ENCODE measurements around the gene PLG. TPM values are rescaled to one million over a fixed set of nuclear protein-coding genes. Genes with fewer than 3 reads are reported as not detected.

The PLG gene
- total RNA-seq, 1 experiment from 2014 or later = 0.57 TPM

DNA sequence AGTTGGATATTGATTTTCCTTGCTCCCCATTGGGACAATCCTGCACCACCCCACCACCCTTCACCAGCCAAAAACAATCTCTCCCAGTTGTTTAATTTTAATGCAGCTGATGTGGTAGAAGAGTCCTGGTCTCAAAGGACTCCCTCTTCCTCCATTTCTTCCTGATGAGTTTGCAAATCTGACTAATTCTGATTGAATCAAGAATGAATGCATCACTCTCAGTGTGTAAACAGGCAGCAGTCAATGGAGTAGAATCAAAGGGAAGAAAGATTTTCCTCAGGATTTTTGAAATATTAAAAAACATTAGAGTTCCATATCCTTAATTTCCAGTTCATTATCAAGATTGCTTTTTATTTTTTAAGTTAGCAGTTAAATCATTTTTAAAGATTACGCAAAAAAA is 54.0 kb downstream of the PLG start:
- H3K4me1 ChIP-seq (ENCODE audit: control insufficient read depth, insufficient read depth, low read length) = no peaks in the 10 kb centered on the region
- no peaks in the 10 kb centered on the region for H3K36me3 ChIP-seq (ENCODE audit: control insufficient read depth, insufficient read depth, low read length)
- ATAC-seq (no peak), DNase-seq (ENCODE audit: low read depth, low spot score) (no peak)
- no peaks in the 10 kb centered on the region for H3K27me3 ChIP-seq (ENCODE audit: control insufficient read depth, insufficient read depth, low read length)
- no peak for TF ChIP-seq POLR2AphosphoS5 (IDR thresholded peaks at IDR 0.05; ENCODE audit: low read depth, low read length)
- TF ChIP-seq TCF7L2 (IDR thresholded peaks at IDR 0.05; ENCODE audit: low read depth, low read length) = no peak
- TF ChIP-seq, protein P1, sequence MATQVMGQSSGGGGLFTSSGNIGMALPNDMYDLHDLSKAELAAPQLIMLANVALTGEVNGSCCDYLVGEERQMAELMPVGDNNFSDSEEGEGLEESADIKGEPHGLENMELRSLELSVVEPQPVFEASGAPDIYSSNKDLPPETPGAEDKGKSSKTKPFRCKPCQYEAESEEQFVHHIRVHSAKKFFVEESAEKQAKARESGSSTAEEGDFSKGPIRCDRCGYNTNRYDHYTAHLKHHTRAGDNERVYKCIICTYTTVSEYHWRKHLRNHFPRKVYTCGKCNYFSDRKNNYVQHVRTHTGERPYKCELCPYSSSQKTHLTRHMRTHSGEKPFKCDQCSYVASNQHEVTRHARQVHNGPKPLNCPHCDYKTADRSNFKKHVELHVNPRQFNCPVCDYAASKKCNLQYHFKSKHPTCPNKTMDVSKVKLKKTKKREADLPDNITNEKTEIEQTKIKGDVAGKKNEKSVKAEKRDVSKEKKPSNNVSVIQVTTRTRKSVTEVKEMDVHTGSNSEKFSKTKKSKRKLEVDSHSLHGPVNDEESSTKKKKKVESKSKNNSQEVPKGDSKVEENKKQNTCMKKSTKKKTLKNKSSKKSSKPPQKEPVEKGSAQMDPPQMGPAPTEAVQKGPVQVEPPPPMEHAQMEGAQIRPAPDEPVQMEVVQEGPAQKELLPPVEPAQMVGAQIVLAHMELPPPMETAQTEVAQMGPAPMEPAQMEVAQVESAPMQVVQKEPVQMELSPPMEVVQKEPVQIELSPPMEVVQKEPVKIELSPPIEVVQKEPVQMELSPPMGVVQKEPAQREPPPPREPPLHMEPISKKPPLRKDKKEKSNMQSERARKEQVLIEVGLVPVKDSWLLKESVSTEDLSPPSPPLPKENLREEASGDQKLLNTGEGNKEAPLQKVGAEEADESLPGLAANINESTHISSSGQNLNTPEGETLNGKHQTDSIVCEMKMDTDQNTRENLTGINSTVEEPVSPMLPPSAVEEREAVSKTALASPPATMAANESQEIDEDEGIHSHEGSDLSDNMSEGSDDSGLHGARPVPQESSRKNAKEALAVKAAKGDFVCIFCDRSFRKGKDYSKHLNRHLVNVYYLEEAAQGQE (IDR thresholded peaks at IDR 0.05; ENCODE audit: insufficient read depth in 1 of 2, low read depth in 2 of 2, low read length in 1 of 2) = no peak
- no peak for TF ChIP-seq SIN3A (IDR thresholded peaks at IDR 0.05; ENCODE audit: borderline replicate concordance, insufficient read depth, low read depth, low read length)
- TF ChIP-seq, protein P2, sequence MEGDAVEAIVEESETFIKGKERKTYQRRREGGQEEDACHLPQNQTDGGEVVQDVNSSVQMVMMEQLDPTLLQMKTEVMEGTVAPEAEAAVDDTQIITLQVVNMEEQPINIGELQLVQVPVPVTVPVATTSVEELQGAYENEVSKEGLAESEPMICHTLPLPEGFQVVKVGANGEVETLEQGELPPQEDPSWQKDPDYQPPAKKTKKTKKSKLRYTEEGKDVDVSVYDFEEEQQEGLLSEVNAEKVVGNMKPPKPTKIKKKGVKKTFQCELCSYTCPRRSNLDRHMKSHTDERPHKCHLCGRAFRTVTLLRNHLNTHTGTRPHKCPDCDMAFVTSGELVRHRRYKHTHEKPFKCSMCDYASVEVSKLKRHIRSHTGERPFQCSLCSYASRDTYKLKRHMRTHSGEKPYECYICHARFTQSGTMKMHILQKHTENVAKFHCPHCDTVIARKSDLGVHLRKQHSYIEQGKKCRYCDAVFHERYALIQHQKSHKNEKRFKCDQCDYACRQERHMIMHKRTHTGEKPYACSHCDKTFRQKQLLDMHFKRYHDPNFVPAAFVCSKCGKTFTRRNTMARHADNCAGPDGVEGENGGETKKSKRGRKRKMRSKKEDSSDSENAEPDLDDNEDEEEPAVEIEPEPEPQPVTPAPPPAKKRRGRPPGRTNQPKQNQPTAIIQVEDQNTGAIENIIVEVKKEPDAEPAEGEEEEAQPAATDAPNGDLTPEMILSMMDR (IDR thresholded peaks at IDR 0.05) = no peak
- CTCF ChIA-PET = no interaction called here
- no peak overlapping the region for H3K4me3 ChIP-seq (ENCODE audit: low read depth in 2 of 2, low read length in 2 of 2)
- in situ Hi-C loops (cut with HindIII; ENCODE audit: low pct_unique_long_range_greater_than_20kb, low sequenced_read_pairs) = no loop called here
- POLR2A ChIA-PET = no interaction called here
- BruUV-seq (replicated peaks) = no TSS peak
- H3K27ac ChIP-seq (ENCODE audit: low read length) = no peak overlapping the region
- intact Hi-C loops (cut with micrococcal nuclease; ENCODE audit: unreplicated experiment) = no loop called here
- no peaks in the 10 kb centered on the region for H3K9me3 ChIP-seq (ENCODE audit: control insufficient read depth, insufficient read depth, low read depth, low read length)

DNA sequence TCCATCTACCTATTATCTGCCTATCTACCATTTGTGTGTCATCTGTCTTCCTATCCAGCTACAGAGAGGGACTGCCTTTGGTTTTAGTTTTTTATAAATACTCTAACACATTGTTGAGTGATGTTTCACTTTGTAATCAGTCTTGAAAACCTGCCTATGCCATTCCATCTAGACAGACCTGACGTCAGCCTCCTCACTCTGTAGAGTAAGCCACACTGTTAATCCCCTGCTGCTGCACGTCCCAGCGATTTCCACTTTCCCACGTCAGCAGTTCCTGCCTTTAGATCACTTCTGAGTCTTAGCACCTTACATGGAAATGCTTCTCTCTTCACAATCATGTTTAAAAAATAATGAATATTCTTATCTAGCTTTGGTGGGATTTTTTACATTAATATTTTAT is 54.8 kb downstream of the PLG start:
- Histone ChIP-seq H3K4me1 (ENCODE audit: control insufficient read depth, insufficient read depth, low read length) (no peaks in the 10 kb centered on the region), H3K27me3 (ENCODE audit: control insufficient read depth, insufficient read depth, low read length) (no peaks in the 10 kb centered on the region), H3K27ac (ENCODE audit: low read length) (no peak overlapping the region), H3K9me3 (ENCODE audit: control insufficient read depth, insufficient read depth, low read depth, low read length) (no peaks in the 10 kb centered on the region; the same call in 1 of the 2 replicates), H3K36me3 (ENCODE audit: control insufficient read depth, insufficient read depth, low read length) (no peaks in the 10 kb centered on the region), H3K4me3 (ENCODE audit: low read depth in 2 of 2, low read length in 2 of 2) (no peak overlapping the region)
- POLR2A ChIA-PET = no interaction called here
- BruUV-seq (replicated peaks) = no TSS peak
- ATAC-seq (no peak), DNase-seq (ENCODE audit: low read depth, low spot score) (no peak)
- in situ Hi-C loops (cut with HindIII; ENCODE audit: low pct_unique_long_range_greater_than_20kb, low sequenced_read_pairs) (no loop called here), intact Hi-C loops (cut with micrococcal nuclease; ENCODE audit: unreplicated experiment) (no loop called here)
- TF ChIP-seq SIN3A (IDR thresholded peaks at IDR 0.05; ENCODE audit: borderline replicate concordance, insufficient read depth, low read depth, low read length) (no peak), POLR2AphosphoS5 (IDR thresholded peaks at IDR 0.05; ENCODE audit: low read depth, low read length) (no peak), TCF7L2 (IDR thresholded peaks at IDR 0.05; ENCODE audit: low read depth, low read length) (no peak)
- TF ChIP-seq, protein P1 (IDR thresholded peaks at IDR 0.05; ENCODE audit: insufficient read depth in 1 of 2, low read depth in 2 of 2, low read length in 1 of 2) = no peak
- TF ChIP-seq, protein P2 (IDR thresholded peaks at IDR 0.05) = no peak
- CTCF ChIA-PET = no interaction called here

Measured in Panc1 (cell line).